Karpas-422 (cell line): ENCODE data around the gene SERPINB8. TPM values are rescaled to one million over a fixed set of nuclear protein-coding genes. Genes with fewer than 3 reads are reported as not detected.
"Not testable (repeated sequence)": the region's sequence is repeated elsewhere in the genome, so short reads cannot be mapped to it uniquely, and the experiment has no call there.

Source experiments
- DNase-seq: peaks from one replicate; pipeline ENCODE4 v3.0.0-alpha.2; 2015
- H2AFZ ChIP-seq: fragments of 200-600 bp; sonication (generic); 2 replicates; pipeline ENCODE4 v1.6.1; 2014; ENCODE audit warnings: antibody characterized with exemption, low read length, mixed read lengths
- H3K27ac ChIP-seq: fragments of 200-600 bp; sonication (generic); 2 replicates; pipeline ENCODE4 v1.5.1; 2014; ENCODE audit warnings: mild to moderate bottlenecking, low read length, moderate library complexity
- H3K27me3 ChIP-seq: fragments of 200-600 bp; sonication (generic); 2 replicates; pipeline ENCODE4 v1.6.1; 2014; ENCODE audit warnings: low read length, mixed read lengths
- H3K36me3 ChIP-seq: fragments of 200-600 bp; sonication (generic); 2 replicates; pipeline ENCODE4 v1.6.1; 2014; ENCODE audit warnings: low read length, mixed read lengths; ENCODE audit not compliant: insufficient read depth
- H3K4me1 ChIP-seq: fragments of 200-600 bp; sonication (generic); 2 replicates; pipeline ENCODE4 v1.6.1; 2014; ENCODE audit warnings: mild to moderate bottlenecking, low read length, mixed read lengths
- H3K4me2 ChIP-seq: fragments of 200-600 bp; sonication (generic); 2 replicates; pipeline ENCODE4 v1.6.1; 2014; ENCODE audit warnings: low read length, low read depth, mild to moderate bottlenecking; ENCODE audit not compliant: poor library complexity, severe bottlenecking
- H3K4me3 ChIP-seq: fragments of 200-600 bp; sonication (generic); 2 replicates; pipeline ENCODE4 v1.5.1; 2014; ENCODE audit warnings: mild to moderate bottlenecking, antibody characterized with exemption, low read length, mixed read lengths
- H3K79me2 ChIP-seq: fragments of 200-600 bp; sonication (generic); 2 replicates; pipeline ENCODE4 v1.6.1; 2014; ENCODE audit warnings: mild to moderate bottlenecking, low read length, mixed read lengths
- H3K9ac ChIP-seq: fragments of 200-600 bp; sonication (generic); 2 replicates; pipeline ENCODE4 v1.6.0; 2014; ENCODE audit warnings: low read length
- H3K9me2 ChIP-seq: fragments of 200-600 bp; sonication (generic), shearing (Covaris generic); replicated peaks from 2 replicates; pipeline ENCODE4 v1.6.0; 2014; ENCODE audit warnings: mild to moderate bottlenecking, low read length, moderate library complexity; ENCODE audit not compliant: insufficient read depth
- H3K9me3 ChIP-seq: fragments of 300-700, 200-600 bp; sonication (generic); 2 replicates; pipeline ENCODE4 v1.6.1; 2014; ENCODE audit warnings: low read length, mixed read lengths
- H4K20me1 ChIP-seq: fragments of 200-600 bp; sonication (generic); 2 replicates; pipeline ENCODE4 v1.6.1; 2014; ENCODE audit warnings: mild to moderate bottlenecking, antibody characterized with exemption, low read length, low read depth; ENCODE audit not compliant: insufficient read depth
- total RNA-seq: library from RNA; depleted of rRNA; stranded (reverse); fragments of >200 nt; shearing (Covaris generic); gene quantifications from 2 replicates; pipeline ENCODE4 v1.2.3, GENCODE V29; 2014; ENCODE audit warnings: low replicate concordance; rRNA removed

SERPINB8 gene, protein sequence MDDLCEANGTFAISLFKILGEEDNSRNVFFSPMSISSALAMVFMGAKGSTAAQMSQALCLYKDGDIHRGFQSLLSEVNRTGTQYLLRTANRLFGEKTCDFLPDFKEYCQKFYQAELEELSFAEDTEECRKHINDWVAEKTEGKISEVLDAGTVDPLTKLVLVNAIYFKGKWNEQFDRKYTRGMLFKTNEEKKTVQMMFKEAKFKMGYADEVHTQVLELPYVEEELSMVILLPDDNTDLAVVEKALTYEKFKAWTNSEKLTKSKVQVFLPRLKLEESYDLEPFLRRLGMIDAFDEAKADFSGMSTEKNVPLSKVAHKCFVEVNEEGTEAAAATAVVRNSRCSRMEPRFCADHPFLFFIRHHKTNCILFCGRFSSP
- total RNA-seq: 4.0 and 4.1 TPM in 2 replicates

DNA sequence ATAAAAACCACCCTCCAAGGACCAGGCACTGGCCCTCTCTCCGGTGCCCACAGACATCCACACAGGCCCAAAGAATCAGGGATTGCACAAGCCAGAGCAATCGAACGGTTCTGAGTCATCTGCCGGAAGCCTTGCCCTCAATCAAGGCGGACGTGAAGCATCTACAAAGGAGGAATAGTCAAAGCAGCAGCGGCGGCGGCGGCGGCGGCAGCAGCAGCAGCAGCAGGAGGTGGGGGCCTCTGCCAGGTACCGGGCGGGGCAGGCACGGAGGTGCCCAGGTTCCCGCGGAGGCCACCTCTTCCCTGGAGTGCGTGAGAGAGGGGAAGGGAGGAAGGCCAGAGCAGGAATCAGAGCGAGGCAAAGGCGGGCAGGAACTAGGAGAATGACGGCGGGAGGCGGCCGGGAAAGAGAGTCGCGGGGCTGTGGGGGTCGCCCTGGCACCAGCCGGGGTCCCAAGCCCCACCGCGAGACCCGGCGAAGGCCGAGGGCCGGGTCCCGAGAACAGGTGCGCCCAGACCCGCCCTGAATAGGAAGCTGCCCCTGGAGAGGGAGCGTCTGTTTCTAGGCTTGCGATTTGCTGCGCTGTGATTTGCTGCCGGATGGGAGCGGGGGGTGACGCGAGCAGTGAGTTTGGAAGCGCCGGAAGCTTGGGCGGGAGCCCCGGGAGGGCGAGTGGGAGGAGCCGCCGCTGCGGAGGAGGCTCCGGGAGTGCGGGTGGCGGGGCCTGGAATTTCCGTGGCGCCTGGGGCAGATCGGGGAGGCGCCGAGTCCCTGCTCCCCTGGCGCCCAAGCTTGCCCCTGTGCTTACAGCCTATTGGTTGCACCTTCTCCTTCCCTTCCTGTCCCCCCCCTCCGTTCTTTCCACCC, at the start of gene SERPINB8:
TSS of gene SERPINB8 (plus strand) at position 140 of the 867 bp plus-strand sequence. CDS start 8,228 bp downstream, outside the sequence.
- Histone ChIP-seq H4K20me1 (no peaks in the 10 kb centered on the region), H3K4me2 (peak within 1 kb of the TSS; percentile 80), H3K4me3 (peak within 1 kb of the TSS; percentile 76), H3K9me2 (no peaks in the 10 kb centered on the region), H3K4me1 (peaks cover 13% of the 10 kb centered on the region), H2AFZ (peak within 1 kb of the TSS; percentile 87), H3K27ac (no peak within 1 kb of the TSS), H3K9me3 (no peaks in the 10 kb centered on the region), H3K9ac (peak within 1 kb of the TSS; percentile 76), H3K79me2 (no peaks in the 10 kb centered on the region), H3K27me3 (no peaks in the 10 kb centered on the region), H3K36me3 (no peaks in the 10 kb centered on the region)
- peak; percentile 93 for DNase-seq

DNA sequence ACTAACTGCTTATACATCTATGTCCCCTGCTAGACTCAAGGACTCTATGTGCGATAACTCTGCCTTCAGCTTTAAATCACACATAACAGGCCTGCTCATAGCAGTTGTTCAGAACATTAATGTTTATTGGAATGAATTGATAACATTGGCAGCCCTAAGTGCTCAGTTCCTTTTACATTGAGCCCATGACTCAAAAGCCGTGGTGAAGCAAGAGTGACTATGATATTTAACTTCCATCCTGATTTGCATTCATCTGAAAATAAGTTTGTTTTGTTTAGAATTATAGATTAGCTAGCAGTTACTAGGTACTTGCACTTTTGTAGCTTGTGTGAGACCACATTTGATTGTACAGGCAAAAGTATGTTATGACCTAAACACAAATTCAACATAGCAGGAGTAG, 47.8 kb upstream of the SERPINB8 start:
- Histone ChIP-seq H3K27me3 (no peaks in the 10 kb centered on the region), H2AFZ (no peak overlapping the region)
- no peak for DNase-seq

DNA sequence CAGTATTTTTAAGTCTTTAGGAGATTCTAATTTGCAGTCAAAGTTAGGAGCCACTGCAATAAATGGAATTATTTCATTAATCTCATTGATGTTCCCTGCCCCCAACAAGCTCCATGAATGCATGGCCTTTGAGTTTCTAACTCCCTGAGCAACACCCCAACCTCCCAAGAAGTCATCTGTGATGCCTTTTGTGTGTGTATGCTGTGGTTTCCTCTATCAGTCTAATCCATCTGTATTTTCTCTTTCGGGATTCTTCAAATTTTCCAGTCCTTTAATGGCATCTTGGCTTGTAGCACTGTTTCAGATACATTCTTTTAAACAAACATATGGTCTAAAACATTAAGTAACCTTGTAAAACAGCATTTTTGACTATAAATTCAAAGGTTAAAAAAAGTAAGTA, 45.3 kb upstream of the SERPINB8 start:
- Histone ChIP-seq H3K4me1 (no peaks in the 10 kb centered on the region), H3K4me2 (no peak overlapping the region), H3K4me3 (no peak overlapping the region), H4K20me1 (no peaks in the 10 kb centered on the region), H3K27ac (no peak overlapping the region), H3K79me2 (no peaks in the 10 kb centered on the region), H2AFZ (no peak overlapping the region), H3K9me2 (no peaks in the 10 kb centered on the region), H3K9me3 (no peaks in the 10 kb centered on the region), H3K9ac (no peak overlapping the region), H3K36me3 (no peaks in the 10 kb centered on the region), H3K27me3 (no peaks in the 10 kb centered on the region)
- no peak for DNase-seq

More for the DNA sequence above, 47.8 kb upstream of the SERPINB8 start:
- Histone ChIP-seq H3K9me3 (no peaks in the 10 kb centered on the region), H3K27ac (no peak overlapping the region), H4K20me1 (no peaks in the 10 kb centered on the region), H3K4me3 (no peak overlapping the region), H3K4me1 (no peaks in the 10 kb centered on the region), H3K9me2 (no peaks in the 10 kb centered on the region), H3K9ac (no peak overlapping the region), H3K79me2 (no peaks in the 10 kb centered on the region), H3K4me2 (no peak overlapping the region), H3K36me3 (no peaks in the 10 kb centered on the region)

DNA sequence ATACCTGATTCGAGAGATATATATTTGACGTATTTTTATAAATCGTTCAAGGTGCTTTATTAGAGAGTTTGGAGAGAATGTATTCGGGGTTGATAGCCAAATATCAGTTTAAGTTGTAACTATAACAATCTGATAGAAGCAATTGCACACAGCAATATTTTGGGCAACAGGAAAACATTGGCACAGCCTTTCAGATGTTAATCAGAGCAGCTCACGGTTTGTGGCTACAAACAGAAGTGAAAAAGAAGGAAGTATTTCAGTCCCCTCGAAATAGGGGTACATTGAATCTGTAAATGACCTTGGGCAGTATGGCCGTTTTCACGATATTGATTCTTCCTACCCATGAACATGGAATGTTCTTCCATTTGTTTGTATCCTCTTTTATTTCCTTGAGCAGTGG, 41.5 kb upstream of the SERPINB8 start:
- Histone ChIP-seq H3K9me3 (no peaks in the 10 kb centered on the region), H3K9ac (no peak overlapping the region), H3K4me2 (no peak overlapping the region), H4K20me1 (no peaks in the 10 kb centered on the region), H3K4me1 (no peaks in the 10 kb centered on the region), H3K27me3 (no peaks in the 10 kb centered on the region), H3K79me2 (no peaks in the 10 kb centered on the region), H3K27ac (no peak overlapping the region), H3K36me3 (no peaks in the 10 kb centered on the region), H3K9me2 (no peaks in the 10 kb centered on the region), H2AFZ (no peak overlapping the region), H3K4me3 (no peak overlapping the region)
- no peak for DNase-seq

DNA sequence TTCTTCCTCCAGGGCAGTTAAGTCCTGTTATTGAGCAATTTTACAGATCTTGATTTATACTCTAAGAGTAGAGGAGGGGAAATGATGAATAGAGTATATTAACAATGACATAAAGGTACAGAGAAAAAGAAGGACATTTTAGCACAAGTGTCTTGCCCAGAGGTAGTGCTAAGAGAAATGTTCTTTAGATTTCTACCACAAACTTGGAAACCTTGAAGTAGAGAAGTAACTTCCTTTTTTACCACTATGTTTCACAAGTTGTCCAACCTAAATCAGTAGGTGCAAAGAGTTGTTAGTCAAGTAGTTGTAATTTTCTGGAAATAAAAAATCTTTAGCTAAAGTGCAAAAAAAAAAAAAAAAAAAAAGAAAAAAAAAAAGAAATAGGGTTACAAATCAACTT, 40.5 kb upstream of the SERPINB8 start:
- H3K27me3 ChIP-seq, H3K9me2 ChIP-seq, H2AFZ ChIP-seq, H3K4me1 ChIP-seq, H3K9me3 ChIP-seq, DNase-seq, H3K27ac ChIP-seq, H3K36me3 ChIP-seq, H4K20me1 ChIP-seq, H3K9ac ChIP-seq, H3K4me2 ChIP-seq, H3K79me2 ChIP-seq, H3K4me3 ChIP-seq: not testable (repeated sequence)

- no peaks in the 10 kb centered on the region for H3K27me3 ChIP-seq
- H3K9ac ChIP-seq: no peak overlapping the region
- H3K79me2 ChIP-seq: no peaks in the 10 kb centered on the region
- no peak for DNase-seq
- no peak overlapping the region for H3K27ac ChIP-seq
- no peaks in the 10 kb centered on the region for H3K36me3 ChIP-seq
- peaks cover 2% of the 10 kb centered on the region for H3K4me1 ChIP-seq
- no peak overlapping the region for H2AFZ ChIP-seq
- H3K4me2 ChIP-seq: no peak overlapping the region
- no peak overlapping the region for H3K4me3 ChIP-seq
- no peaks in the 10 kb centered on the region for H3K9me3 ChIP-seq
- H3K9me2 ChIP-seq: no peaks in the 10 kb centered on the region
- H4K20me1 ChIP-seq: no peaks in the 10 kb centered on the region
Measured at GRCh38 chr18:63930773-63931354, 39.0 kb upstream of the SERPINB8 start.

GRCh38 chr18:63936156-63936931, 33.5 kb upstream of the SERPINB8 start:
- Histone ChIP-seq H2AFZ (peak overlapping the region; percentile 98), H3K9ac (peak overlapping the region; percentile 66), H3K27ac (no peak overlapping the region), H3K4me1 (peaks cover 14% of the 10 kb centered on the region), H3K9me2 (no peaks in the 10 kb centered on the region), H3K79me2 (no peaks in the 10 kb centered on the region), H3K27me3 (0 out of 2 replicates have a peak, but pooled peaks cover 3% of the 10 kb centered on the region), H4K20me1 (no peaks in the 10 kb centered on the region), H3K4me3 (peak overlapping the region; percentile 69), H3K36me3 (no peaks in the 10 kb centered on the region), H3K4me2 (peak overlapping the region; percentile 89), H3K9me3 (no peaks in the 10 kb centered on the region)
- peak; percentile 97 for DNase-seq
